ENCODE data around the gene AFG1L.

GRCh38 chr6:108368431-108369030 lies 73.7 kb downstream of the AFG1L start:
- TF ChIP-seq POLR2A (IDR thresholded peaks at IDR 0.05) (no peak), CTCF (IDR thresholded peaks at IDR 0.05) (no peak)

All from heart left ventricle (tissue), 13 donors.